Renal cortical epithelial cell (primary cell): ENCODE results near the gene ARHGAP6. TPM values are rescaled to one million over a fixed set of nuclear protein-coding genes. Genes with fewer than 3 reads are reported as not detected.

Experiments used
- DNase-seq: peaks from one replicate; pipeline ENCODE4 v3.0.0-alpha.2; 2011; ENCODE audit warnings: low read depth
- total RNA-seq: library from RNA; depleted of rRNA; stranded (reverse); fragments of >200 nt; gene quantifications from 2 replicates; pipeline ENCODE4 v1.2.3, GENCODE V29; 2014

Gene ARHGAP6
- total RNA-seq, 1 donor from 2014 or later: 9.4 TPM

DNA sequence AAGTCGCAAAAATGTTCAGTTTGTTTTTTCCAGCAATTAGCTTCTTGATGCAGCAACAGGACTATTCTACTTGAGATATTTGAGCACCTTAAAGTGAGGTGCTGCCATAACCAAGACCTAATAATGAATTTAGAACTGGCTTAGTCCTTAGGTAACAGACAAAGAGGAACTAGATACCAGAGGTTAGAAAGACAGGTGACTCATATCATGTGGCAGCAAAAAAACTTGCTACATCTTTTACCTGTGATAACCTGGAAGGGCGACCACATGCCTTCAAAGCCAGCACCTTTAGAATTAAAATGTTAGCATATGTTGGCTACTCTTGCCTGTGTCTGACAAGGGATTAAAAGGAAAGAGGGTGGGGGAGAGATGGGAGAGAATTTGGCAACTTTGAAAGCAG lies 90.4 kb downstream of the ARHGAP6 start:
- no peak for DNase-seq

DNA sequence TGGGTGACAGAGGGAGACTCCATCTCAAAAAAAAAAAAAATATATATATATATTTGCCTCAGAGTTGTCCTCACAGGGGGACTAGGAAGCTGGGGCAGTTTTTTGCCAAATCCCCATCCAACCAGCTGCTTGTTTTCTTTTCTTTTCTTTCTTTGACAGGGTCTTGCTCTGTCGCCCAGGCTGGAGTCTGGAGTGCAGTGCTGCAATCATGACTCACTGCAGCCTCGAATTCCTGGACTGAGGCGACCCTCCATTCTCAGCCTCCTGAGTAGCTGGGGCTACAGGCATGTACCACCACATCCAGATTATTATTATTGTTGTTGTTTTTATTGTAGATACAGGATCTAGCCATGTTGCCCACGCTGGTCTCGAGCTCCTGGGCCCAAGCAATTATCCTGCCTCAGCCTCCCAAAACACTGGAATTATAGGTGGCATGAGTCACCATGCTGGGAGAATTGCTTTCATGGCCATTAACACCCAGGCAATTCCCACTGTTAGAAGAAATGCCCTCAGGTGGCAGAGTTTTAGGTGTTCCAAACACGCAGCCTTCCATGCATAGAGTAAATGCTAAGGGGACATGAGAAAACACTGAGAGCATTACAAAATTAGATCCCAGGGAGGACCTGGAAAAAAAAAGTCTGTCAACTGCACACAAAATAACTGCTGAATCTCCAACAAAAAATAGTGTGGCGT lies 98.0 kb downstream of the ARHGAP6 start:
- peak; percentile 78 for DNase-seq

DNA sequence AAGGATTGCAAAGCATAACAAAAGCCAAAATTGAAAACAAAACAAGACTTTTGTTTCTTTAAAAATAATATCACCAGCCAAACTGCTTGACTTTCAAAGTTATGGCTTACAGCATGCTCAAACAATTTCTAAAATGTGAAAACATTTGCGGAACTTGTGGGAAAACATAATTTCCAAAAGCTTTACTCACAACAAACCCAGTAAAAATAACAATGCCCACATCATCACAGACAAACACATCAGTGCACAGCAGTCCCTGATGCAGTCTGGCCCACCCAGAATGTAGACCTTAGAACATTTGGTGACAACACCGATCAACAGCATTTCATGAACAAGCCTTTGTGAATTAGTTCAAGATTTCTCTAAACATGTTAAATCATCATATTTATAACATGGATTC lies 98.9 kb downstream of the ARHGAP6 start:
- no peak for DNase-seq

DNA sequence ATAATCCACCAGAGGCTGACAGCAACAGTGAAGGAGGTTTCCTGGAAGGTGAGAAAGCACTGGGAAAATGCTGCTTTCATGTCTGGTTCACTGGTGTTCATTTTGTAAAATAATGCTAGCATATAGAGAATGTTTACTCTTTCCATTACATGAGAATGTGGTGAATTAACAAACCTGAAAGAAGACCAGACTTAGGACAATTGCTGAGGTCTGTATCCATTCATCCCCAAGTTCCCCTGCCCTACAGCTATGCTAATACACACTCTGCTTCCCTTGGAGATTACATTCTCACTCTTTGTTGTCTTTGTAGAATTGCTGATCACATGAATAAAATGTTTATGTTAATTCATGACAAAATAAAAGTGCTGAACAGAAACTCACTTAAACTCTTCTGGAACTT lies 99.5 kb downstream of the ARHGAP6 start:
- no peak for DNase-seq

DNA sequence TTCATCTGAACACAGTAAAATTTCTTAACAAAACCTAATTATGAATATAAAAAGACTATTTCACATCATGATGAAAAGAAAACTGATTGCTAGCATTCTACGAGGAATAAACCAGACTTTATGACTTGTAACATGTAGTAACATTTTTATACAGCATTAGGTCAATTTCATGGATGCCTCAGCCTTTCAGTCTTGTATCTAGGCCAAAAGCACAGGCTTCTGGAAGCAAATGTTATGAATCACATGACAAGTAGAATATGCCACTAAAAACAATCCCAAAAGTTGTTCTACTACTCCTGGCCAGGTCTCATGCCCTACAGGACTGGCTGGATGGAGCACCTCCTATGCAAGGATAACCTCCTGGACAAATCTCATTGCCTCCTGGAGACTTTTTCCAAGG lies 101.2 kb downstream of the ARHGAP6 start:
- no peak for DNase-seq

DNA sequence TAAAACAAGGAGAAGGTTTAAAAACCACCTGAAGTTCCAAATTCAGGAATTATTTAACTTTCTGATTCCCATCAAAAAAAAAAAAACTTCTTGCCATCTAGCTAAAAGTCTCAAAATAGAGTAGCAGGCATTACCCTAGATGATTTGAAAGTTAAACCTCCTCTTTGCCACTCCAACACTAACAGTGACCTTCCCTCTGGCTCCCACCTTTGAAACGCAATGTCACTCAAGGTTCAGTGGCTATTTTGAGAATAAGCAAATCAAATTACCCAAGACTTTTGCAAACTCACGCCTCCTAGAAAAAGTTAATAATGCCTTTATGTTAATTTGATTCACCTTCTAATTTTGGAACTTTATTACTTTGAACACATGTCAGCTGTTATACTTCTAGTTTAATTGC lies 103.2 kb downstream of the ARHGAP6 start:
- DNase-seq: peak; percentile 23

DNA sequence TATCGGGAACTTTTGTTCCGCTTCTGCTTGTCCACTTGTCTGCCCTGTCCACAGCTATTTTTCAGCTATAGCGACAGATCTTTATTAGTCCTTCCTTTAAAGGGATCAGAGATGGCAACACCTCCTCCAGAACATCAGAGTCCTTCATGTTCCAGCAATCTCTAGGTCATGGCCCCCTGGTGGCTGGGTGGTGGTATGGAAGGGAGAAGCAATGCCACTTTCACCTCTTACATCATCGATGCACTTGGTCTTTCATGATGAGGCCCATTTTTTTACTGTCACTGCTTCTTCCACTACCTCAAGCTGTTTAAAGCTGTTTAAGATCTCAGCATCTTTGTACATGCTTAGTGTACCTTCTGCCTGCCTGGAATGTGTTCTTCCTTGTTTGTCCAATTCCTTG lies 106.7 kb downstream of the ARHGAP6 start:
- DNase-seq: no peak

DNA sequence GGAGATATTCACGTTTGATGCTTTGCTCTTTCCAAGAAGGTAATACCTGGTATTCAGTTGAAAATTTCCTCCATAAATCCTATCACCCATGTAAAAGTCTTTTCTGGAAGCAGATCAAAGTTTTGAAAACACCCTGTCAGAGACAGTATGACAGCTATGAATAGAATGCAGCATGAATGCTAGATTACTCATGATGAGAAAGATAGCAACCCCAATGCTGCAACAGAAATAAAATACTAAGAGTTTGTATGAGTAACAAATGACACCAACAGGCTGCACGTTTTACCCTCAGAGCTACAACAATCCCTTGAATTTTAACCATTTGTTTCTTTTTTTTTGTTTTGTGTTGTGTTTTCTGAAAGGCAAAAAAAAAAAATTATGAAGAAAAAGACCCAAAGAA lies 108.6 kb downstream of the ARHGAP6 start:
- DNase-seq: peak; percentile 77

DNA sequence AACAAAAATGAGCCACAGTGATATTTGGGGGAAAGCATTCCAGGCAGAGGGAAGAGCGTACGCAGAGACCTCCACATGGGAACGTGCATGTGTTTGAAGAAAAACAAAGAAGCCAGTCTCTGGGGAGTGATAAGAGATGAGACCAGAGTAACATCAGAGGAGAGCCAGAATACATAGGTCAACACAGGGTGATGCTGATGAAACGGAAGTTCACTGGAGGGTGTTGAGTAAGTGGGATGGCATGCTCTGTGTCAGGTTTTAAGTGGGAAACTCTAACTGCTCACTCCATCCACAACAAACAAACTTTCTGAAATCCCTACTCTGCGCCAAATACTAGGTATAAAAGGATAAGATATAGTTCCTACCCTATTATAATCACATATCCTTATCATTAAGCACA lies 110.0 kb downstream of the ARHGAP6 start:
- DNase-seq: no peak

DNA sequence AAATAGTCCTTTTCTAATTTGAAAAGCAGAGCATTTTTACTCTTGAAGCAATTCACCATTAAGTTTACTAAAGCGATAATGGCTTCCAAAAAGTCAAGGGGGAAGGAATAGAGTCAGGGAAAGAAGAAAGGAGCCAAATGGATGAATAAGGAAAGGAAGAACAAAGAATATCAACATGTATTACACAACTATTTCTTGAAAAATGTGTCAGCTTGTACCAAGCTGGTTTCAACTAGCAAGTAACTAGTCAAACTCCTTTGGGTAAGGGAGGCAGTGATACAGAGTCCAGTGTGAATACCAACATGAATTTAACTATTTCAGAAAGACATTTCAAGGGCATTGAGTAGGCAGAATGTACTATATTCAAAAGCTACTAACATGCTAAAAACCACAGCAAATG lies 112.1 kb downstream of the ARHGAP6 start:
- DNase-seq: peak; percentile 37

DNA sequence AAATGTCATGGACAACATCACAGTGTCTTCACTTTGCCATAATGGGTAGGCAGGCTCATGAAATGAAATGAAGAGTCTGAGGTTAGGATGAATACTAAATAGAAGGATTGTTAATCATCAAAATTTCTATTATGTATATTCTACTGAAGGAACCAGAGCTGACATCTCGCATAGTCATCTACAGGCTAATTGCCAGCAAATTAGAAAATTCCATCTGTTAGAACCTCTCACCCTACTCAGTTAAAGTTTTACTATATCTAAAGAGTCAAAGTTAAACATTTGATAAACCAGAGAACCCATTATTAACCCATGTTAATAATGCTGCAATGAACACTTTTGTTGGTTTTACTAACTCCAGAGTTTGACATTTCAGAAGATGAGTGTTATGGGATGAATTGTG lies 114.6 kb downstream of the ARHGAP6 start:
- DNase-seq: peak; percentile 36

DNA sequence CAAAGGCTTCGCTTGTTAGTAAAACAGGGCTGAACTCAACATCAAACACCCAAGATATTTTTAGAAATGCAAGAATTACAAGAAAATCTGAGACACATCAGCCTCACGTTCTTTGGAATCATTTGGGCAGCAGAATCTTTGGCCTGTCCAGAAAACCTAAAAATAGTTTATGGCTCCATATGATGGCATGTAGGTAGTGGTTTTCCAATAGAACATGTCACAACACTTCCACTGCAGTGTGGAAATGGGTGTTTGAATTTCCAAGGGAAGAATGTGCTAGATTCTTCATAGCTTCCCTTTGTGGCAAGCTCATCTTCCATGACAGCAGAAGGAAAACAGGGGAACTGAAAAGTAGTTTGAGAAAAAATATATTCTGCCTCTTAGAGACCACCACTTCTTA lies 118.8 kb downstream of the ARHGAP6 start:
- DNase-seq: no peak

DNA sequence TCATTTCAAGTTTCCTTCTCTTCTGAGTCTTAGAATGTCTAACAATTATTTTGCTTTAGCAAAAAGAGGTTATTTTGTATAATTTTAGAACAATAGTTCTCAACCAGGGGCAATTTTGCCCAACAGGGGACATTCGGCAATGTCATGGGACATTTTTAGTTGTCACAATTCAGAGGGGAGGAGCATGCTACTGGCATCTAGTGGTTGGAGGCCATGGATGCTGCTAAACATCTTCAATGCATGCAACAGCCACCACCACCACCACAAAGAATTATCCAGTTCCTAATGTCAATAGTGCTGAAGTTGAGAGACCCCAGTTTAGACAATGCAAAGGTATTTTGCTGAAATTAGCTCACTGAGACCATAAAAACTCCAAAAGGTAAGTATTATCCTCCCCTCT lies 122.5 kb downstream of the ARHGAP6 start:
- DNase-seq: no peak

DNA sequence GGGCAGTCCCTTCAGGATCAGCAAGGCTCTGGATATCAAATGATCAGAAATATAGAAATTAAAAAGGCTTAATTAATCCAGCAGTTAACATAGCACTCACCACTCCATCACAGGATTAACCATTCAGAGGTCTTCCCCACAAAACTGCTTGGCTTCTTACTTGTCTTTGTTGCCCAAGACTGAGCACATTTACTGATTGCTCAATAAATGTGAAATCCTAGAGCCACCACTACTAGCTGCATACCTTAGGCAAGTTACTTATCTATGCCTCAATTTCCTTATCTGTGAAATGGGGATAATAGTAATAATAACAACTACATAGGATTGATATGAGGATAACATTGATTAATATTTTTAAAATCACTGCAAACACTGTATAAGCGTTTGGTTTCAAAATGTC lies 124.2 kb downstream of the ARHGAP6 start:
- peak; percentile 60 for DNase-seq

DNA sequence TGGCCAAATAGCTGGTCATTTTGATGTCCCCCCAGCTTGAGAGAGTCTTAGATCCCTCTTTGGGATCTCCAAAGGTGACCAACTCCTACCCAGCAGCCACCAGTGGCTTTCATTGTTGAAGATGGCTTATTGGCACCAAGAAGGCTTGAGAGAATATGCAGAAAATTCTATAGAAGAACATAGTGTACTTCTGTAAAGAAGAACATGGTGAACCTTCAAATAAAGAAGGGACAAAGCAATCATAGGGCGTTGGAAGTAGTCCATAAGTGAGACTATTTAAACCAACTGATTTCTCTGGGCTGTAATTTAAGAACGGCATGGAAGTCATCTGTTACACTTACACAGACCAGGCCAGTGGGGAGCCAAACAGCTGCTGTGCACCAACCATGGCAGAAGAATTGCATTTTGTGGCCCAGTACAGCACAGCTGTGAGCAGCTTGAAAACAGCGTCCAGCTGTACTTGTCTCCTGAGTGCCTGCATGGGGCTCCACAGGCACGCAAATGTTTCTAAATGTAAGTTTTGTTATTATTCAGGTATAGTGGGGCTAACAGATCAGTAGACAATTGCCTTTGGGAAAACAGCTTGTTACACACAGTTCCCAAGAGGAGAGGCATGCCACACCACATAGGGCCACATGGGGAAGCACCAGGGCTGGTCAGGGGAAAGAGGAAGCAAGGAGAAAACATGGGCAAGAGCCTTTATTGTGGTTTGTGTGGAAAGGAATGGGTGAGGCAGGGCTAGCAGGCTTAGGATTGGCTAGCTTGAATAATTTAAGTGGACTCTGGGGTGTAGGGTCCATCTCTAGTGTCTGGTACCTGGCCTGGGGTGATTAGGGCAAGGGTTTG lies 125.0 kb downstream of the ARHGAP6 start:
- peak; percentile 36 for DNase-seq

DNA sequence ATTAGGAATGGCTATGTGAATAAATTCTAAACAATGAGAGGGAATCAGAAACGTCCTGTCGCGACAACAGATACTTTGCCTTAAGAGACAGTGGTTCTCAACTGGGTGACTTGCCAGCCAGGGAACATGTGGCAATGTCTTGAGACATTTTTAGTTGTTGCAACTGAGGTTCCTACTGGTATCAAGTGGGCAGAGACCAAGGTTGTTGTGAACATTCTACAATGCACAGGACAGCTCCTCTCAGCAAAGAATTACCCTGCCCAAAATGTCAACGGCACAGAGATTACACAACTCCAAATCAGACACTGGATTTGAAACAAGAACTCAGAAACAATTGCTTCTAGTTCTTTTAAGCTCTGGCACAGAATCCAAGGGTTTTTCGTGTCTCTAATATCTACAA lies 128.6 kb downstream of the ARHGAP6 start:
- DNase-seq: no peak

DNA sequence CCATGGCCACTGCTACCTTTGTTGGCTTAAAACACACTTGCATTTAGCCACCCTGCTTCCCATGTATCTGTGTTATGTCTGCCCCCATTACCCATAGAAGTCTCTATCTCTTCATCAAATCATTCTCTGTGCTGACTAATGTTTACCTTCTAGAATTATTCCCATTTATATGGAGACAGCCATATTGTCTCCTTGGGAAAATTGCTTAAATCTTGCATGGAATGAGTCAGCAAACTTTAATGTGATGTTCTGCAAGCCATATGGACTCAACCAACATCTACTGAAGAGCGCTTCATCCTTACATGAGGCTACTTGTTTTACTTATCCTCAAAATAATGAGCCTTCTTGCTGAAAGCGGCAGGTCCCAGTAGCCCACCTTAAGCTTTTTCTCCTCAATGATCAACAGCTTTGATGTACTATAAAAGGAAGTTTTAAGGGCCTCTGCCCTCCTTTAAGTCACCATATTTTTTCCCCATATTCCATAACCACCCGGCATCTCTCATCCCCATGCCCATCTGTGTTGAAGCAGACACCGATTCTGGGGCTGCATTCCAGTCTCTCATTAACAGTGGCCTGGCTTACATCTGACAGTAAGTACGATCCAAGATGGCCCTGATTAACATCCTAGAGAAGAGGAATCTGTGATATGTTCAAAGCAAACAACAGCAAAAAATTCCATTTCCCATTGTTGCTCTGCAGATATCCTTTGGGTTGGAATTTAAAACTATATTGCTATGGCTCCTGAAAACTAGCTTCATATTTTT lies 130.4 kb downstream of the ARHGAP6 start:
- no peak for DNase-seq

DNA sequence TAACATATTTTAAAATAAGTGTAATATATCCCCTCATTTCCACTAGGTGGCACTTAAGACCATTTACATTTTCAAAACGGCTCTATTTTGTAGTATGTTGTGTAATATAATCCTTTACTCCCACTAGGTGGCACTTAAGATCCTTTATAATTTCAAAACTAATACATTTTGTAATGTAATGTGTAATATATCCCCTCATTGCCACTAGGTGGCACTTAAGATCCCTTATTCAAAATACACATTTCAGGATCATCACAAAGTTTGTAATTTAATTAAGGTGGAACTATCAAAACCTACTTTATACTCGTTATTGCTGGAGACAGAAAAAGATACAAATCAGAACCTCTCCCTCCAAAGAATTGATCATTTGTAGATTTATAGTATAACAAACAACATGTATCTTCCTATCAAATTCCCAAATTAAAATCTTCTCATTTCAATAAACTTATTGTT lies 132.5 kb downstream of the ARHGAP6 start:
- DNase-seq: peak; percentile 86

DNA sequence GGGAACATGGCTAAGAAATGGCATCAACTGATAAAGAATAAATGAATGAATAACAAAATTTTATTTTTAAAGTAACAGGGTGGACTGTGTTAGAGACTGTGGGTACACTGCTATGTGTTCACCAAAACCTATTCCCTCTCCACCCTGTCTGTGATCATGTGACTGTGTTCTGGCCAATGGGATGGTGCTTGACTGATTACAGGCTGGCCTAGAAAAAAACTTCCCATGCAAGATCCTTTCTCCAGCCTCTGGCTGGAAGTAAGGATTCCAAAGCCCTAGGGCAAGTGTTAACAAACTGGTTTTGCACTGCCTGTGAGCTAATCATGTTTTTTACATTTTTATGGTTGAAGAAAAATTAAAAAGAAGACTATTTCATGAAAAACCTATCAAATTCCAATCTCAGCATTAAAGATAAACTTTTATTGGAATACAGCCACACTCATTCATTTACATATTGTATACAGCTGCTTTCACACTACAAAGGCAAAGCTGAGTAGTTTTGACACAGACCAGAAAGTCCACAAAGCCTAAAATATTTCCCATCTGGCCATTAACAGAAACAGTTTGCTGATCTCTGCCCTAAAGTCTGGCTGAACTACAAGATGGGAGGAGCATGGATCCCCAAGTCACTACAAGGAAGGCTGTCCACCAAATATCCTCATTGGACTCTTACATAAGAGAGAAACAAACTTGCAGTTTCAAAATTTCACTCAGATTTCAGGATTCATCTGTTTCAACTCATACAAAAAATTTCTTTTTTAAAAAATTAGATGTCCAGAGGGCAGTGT lies 133.2 kb downstream of the ARHGAP6 start:
- DNase-seq: no peak

DNA sequence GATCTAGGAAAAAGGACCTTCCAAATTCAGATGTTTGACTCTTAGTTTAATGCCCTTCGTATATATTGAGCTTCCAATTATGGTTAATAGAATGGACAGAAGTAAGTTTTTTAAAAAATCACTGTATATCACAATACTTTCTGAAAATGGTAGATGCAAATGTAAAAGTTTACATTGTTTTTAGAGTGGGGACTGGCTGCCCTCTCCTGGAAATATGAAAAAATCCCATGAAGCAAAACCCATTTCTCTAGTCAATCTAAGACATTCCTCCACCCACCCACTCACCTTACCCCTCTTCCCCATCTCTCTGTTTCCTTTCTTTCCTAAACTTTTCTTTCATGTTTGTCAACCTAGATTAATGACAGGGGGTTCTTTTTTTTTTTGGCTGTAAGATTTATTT lies 134.5 kb downstream of the ARHGAP6 start:
- no peak for DNase-seq

DNA sequence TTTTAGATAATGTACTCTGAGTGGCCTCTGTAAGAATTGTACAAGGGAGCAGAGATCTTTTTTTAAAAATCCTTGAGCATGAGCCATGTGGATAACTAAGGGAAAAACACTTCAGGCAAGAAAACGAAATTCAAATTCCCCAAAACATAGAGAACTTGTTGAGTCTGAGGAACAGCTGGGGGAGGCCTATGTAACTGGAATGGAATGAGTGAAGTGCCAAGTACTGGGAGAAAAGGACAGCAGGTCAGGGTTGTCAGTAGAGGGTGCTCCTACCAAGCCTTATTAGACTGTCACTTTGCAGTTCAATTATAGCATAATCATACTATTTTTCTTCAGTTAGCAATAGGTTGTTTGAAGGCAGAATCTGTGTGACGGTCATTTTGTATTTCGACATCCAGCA lies 135.1 kb downstream of the ARHGAP6 start:
- DNase-seq: no peak

DNA sequence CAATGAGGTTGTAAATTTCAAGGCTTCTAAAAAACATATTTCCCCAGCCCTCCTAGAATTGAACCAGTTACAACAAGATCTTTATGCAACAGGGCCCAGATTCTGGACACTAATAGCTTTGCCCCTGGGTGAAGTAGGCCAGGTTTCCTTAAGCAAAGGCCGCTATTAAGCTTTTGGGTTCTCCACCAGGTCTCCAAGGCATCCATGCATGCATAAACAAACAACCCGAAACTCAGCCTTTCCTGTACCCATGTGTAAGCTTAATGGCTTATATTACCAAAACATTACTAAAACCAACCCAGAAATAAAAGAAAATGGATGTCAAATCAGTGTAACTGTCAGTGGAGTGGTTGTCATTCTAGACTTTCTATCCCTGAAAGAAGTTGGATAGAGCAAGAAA lies 137.1 kb downstream of the ARHGAP6 start:
- peak; percentile 29 for DNase-seq
